ENCODE measurements around the gene CXCR2.
"Not testable (repeated sequence)": the region's sequence is repeated elsewhere in the genome, so short reads cannot be mapped to it uniquely, and the experiment has no call there.

Gene CXCR2

GRCh38 chr2:218130822-218131221 lies 5.0 kb downstream of the CXCR2 start:
- no peak for DNase-seq

GRCh38 chr2:218137514-218137913 lies 11.7 kb downstream of the CXCR2 start:
- no peak for DNase-seq

- no peak for DNase-seq
Measured at GRCh38 chr2:218138047-218138446, 12.2 kb downstream of the CXCR2 start.

GRCh38 chr2:218145124-218145523 lies 19.3 kb downstream of the CXCR2 start:
- no peak for DNase-seq

- DNase-seq = no peak
Measured at GRCh38 chr2:218146056-218146455, 20.2 kb downstream of the CXCR2 start.

- DNase-seq = no peak
Measured at GRCh38 chr2:218149098-218149497, 23.3 kb downstream of the CXCR2 start.

GRCh38 chr2:218149848-218150440 lies 24.1 kb downstream of the CXCR2 start:
- no peak for DNase-seq

- no peak for DNase-seq
Measured at GRCh38 chr2:218152172-218152571, 26.3 kb downstream of the CXCR2 start.

GRCh38 chr2:218152777-218153176 lies 26.9 kb downstream of the CXCR2 start:
- DNase-seq = no peak

- DNase-seq = no peak
Measured at GRCh38 chr2:218155953-218156479, 30.2 kb downstream of the CXCR2 start.

- no peak for DNase-seq
Measured at GRCh38 chr2:218161644-218162043, 35.8 kb downstream of the CXCR2 start.

GRCh38 chr2:218162814-218163213 lies 37.0 kb downstream of the CXCR2 start:
- DNase-seq = no peak

GRCh38 chr2:218166791-218167190 lies 41.0 kb downstream of the CXCR2 start, which contains the start of gene CXCR1:
TSS of gene CXCR1 (minus strand) at chr2:218166962. CDS start at chr2:218165211, 1,751 bp downstream.
- DNase-seq = peak; percentile 85

- no peak for DNase-seq
Measured at GRCh38 chr2:218168016-218168415, 42.2 kb downstream of the CXCR2 start.

GRCh38 chr2:218168635-218169462 lies 43.0 kb downstream of the CXCR2 start:
- peak; percentile 81 for DNase-seq

- no peak for DNase-seq
Measured at GRCh38 chr2:218169757-218170546, 44.1 kb downstream of the CXCR2 start.

- DNase-seq = not testable (repeated sequence)
Measured at GRCh38 chr2:218171744-218172143, 45.9 kb downstream of the CXCR2 start.

- no peak for DNase-seq
Measured at GRCh38 chr2:218172845-218173244, 47.0 kb downstream of the CXCR2 start.

GRCh38 chr2:218179782-218180181 lies 54.0 kb downstream of the CXCR2 start:
- no peak for DNase-seq

GRCh38 chr2:218180467-218181114 lies 54.8 kb downstream of the CXCR2 start:
- DNase-seq = no peak

- no peak for DNase-seq
Measured at GRCh38 chr2:218184331-218184730, 58.5 kb downstream of the CXCR2 start.

- peak; percentile 91 for DNase-seq
Measured at GRCh38 chr2:218186355-218186766, 60.5 kb downstream of the CXCR2 start.

Measured in hematopoietic multipotent progenitor cell treated with erythropoietin and hydrocortisone succinate and interleukin-3 and kit ligand, for 6 days (in vitro differentiated cells).